HG03378 (cell line): ENCODE measurements around the gene SLC26A6.
A peak's percentile ranks its signal among the peaks of the same experiment; 100 is the strongest.

Source experiments
- ATAC-seq: cut with Tn5 transposase; IDR thresholded peaks from one replicate; pipeline ENCODE4 v1.9.1; 2021; ENCODE audit warnings: mild to moderate bottlenecking, moderate library complexity; ENCODE audit not compliant: unreplicated experiment

The SLC26A6 gene

DNA sequence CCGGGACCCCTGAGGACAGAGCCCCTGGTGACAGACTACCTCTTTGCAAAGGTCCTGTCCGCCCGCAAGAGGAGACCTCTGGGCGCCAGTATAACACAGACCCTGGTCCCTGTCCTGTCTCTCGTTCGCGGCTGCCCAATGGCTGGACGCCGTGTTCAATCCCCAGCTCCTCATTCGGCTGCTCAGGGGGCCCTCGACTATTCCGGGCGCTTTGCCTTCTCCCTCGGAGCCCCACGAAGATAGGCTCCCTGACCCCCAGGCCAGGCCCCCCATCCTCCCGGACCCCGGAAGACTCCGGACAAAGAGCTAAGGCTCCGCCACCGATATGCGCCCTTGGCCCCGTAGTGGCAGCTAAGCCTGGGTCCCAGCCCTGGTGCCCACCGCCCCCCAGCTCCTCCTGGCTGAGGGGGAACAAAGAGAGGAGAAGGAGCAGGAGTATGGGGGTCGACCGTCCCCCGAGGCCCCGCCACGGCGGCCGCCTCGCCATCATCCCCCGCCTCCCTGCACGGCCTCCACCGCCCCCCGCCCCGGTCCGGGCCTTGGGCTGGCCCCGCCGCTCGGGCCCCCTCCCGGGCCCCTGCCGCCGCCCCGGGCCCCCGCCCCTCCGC lies 27.0 kb upstream of the SLC26A6 start:
- ATAC-seq = no peak

GRCh38 chr3:48661501-48662144 lies 26.4 kb upstream of the SLC26A6 start:
- no peak for ATAC-seq

- ATAC-seq = no peak
Observed at GRCh38 chr3:48660800-48661400, 25.6 kb upstream of the SLC26A6 start.

DNA sequence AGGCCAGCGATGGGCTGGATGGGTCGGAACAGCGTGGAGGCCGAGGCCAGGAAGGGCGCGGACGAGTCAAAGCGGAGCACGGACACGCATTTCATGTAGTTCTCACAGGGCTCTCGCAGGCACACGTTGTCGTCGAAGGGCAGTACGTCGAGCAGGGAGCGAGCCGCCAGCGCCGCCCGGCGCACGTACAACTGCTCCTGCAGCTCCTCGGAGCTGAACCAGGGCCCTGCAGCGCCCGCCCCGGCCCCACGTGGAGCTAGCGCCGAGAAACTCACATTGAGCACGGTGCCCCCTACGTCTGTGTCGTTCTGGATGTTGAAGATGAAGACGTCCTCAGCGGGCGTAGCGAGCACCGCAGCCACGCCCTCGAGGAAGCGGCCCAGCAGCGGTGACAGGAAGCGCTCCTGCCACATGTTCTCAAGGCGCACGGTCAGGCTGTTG lies 21.6 kb upstream of the SLC26A6 start:
- ATAC-seq = no peak

- ATAC-seq = peak; percentile 47
Observed at GRCh38 chr3:48656061-48656840, 21.0 kb upstream of the SLC26A6 start.

DNA sequence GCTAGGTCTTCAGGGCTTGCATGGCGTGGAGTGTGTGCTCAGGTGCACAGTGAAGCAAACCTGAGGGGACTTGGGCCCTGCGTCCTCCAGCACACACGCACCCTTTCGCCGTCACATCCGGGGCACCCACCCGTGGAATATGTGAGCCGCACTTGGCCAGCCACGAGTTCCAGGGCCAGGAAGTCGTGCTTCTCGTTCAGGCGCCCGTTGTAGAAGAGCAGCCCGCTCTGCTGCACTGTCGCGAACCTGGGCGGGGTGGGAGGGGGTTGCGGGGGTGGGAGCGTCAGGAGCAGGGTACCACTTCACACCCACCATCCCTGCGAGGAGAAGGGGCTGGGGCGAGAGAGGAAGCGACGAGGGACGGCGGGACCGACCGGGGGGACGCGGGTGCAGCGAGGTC lies 20.3 kb upstream of the SLC26A6 start:
- no peak for ATAC-seq

DNA sequence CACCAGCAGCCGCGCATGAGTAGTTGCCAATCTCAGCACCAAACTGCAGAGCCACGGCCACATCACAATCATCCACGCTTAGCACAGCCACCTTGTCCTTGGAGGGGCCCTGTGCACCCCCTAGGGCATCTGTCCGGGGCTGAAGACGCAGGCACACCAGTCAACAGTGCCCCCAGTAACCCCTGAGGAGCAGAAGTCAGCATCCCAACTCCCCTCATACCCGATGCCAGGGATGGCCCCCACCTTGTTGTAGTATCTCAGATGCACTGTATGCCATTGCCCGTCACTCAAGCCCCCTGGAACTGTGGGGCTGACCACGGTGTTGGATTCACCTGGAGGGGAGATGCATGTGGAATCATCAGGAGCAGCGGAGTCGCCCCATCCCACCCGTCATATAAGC lies 19.8 kb upstream of the SLC26A6 start:
- no peak for ATAC-seq

DNA sequence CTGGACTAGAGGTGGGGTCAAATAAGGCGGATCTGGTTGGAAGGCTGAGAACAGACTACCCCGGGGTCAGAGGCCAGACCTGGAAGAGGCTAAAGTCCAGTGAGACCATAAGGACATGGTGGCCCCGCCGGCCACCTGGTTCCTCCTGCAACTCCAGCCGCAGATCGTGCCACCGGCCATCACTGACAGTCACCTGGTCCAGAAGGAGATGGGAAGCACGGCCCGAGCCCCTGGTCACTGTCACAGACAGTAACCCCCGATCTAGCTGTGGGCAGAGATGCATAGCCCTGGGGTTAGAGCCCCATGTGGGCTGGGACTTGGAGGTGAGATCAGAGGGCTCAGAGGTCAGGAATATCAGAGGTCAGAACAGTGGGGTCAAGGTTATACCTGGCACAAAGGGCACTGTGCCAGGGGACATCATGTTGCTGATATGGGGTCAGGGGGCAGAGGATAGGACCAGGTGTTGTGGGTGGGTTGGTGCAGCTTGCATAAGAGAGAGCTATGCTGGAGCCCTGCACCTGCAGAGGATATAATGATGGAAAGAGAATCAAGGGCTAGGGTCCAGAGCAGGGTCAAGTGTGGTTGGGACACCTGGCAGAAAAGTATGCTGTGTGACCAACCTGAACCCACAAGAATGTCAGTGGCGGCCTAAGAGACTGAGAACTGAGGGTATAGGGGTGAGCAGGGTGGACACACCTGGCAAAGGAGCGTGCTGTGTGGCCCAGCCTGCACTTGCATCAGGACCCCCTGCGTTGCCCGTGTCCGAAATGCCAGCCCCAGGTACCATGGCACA lies 17.9 kb upstream of the SLC26A6 start:
- no peak for ATAC-seq

DNA sequence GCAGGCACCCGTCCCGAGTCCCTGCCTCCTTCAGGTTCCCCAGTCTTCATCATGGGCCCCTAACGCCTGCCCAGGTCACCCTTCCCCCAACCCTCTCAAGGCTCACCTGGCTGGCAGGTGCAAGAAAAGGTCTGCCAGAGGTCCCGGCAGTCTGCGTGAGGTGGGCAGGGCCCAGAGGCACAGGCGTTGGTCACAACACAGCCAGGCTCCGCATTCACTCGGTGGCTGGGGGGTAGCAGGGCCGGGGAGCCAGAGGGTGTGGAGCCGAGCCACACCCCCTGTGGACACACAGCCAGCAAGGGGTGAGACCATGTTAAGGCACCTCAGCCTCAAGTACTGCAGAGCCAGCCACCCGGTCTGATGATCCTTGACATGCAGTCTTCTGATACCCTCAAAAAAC lies 16.5 kb upstream of the SLC26A6 start:
- no peak for ATAC-seq

GRCh38 chr3:48650723-48651122 lies 15.5 kb upstream of the SLC26A6 start:
- ATAC-seq = no peak

- no peak for ATAC-seq
Observed at GRCh38 chr3:48648188-48648850, 13.1 kb upstream of the SLC26A6 start.

GRCh38 chr3:48647714-48648113 lies 12.5 kb upstream of the SLC26A6 start:
- ATAC-seq = no peak

- no peak for ATAC-seq
Observed at GRCh38 chr3:48644898-48645760, 9.9 kb upstream of the SLC26A6 start.

DNA sequence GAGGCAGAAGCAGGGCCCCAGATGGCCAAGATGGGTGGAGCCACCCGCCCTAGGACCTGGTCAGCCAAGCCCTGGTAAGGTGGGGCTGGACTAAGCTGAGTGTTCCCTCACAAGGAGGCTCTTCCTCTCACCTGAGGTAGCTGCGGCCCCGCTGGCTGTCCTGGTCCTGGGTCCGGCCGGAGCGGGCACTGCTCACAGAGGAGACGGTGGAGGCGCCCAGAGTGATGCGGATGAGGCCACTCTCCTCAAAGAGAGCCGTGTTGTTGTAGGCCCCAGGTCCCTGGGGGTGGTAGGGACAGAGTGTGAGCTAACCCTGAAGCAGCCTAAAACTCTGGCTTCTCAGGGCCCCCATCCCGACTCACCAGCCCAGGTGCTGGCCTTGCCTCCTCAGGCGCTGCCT lies 7.3 kb upstream of the SLC26A6 start:
- no peak for ATAC-seq

DNA sequence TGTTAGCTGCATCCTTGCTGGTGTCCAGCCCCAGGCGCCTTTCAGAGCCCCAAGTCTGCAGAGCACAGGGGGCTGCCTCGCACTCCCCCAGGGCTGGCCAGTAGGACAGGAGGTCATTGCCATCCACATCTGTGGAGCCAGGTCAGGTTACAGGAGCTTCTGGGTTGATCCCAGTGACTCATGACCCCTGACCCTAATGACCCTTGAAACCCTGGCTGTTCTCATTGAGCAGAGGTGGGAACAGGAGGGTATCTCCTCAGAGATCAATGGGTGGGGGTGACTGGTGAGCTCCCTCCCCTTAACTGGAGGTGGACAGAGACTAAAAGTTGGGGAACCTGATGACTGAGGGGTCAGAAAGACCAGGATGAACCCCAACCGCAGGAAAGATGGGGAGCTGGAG lies 6.1 kb upstream of the SLC26A6 start:
- ATAC-seq = no peak

DNA sequence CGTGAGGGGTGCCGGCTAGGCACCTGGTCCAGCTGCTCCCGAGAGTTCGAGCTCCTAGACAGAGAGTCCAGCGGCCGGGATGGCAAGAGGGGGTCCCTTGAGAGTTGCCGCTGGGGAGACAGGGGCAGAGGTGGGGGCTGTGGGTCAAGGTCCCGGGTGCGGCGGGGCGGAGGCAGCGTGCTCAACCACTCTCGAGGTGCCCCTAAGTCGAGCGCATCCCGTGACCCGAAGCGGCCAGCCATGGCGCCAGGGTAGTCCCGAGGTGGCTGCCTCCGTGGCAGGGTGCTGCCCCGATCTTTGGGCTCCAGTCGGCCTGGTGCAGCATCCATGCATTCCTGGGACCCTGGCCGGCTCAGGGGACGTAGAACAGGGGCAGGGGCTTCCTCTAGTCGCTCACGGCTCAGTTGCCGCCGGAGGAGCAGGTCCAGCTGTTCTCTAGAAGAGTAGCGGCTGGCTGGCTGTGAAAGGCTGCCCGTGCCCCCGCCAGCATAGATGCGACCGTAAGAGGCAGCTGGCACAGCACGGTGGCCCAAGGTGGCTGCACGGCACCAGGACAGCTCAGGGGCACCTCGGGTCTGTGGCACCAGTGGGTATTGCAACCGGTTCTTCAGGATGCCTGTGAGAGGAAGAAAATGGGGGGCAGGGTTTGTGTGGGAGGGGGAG lies 4.8 kb upstream of the SLC26A6 start:
- no peak for ATAC-seq

DNA sequence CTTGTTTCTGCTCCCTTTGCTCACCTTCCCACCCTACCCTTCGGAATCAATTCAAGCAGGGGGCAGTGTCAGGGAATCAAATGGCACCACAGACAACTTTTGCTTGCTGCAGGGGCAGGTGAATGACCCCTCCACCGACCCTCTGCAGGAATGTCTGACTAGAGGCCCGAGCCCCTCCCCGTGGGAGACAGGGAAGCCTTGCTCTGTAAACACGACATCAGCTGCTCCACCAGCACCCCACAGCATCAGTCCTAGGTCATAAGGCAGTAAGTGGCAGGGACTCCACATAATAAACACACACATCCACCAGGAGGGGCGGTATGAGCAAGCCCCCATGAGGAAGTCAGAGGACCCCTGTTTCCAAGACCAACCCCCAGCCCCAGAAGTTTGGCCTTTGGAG lies 2.0 kb upstream of the SLC26A6 start:
- no peak for ATAC-seq

DNA sequence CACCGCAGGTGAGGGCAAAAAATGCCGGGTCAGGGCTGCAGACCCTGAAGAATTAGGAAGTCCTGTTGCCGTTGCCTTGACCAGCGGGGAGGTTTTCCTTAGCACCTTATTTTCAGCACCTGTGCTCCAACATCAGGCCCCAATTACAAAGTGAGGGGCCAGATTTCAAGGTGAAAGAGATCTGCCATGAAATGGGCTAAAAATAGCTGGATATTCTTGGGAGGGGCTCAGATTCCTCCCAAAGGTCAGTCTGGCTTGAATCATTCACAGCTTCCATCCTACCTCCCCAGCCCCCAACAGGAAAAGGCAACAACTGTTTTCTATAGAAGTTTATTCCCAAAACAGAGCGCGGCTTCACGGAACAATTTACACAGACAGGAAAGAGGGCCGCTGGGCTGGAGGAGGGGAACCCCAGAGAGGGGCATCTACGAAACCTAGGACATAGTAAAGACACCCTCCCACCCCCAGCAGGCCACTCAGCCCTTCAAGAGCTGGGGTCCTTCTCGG lies 941 bp upstream of the SLC26A6 start:
- no peak for ATAC-seq
